ENCODE measurements around the gene ATXN1L. TPM values are rescaled to one million over a fixed set of nuclear protein-coding genes. Genes with fewer than 3 reads are reported as not detected.
"Not testable (repeated sequence)": the region's sequence is repeated elsewhere in the genome, so short reads cannot be mapped to it uniquely, and the experiment has no call there.

Gene ATXN1L
- 10.0 TPM for total RNA-seq

GRCh38 chr16:71845639-71846430 is at the start of gene ATXN1L:
TSS of gene ATXN1L (plus strand) at chr16:71845976. CDS start at chr16:71849741, 3,765 bp downstream.
- ATAC-seq (peak; percentile 97), DNase-seq (ENCODE audit: low spot score) (peak; percentile 93)

- ATAC-seq: no peak
- DNase-seq (ENCODE audit: low spot score): no peak
These were observed 49.2 kb upstream of the ATXN1L start for GRCh38 chr16:71796501-71797097.

GRCh38 chr16:71803305-71803690 is 42.5 kb upstream of the ATXN1L start:
- ATAC-seq (no peak), DNase-seq (ENCODE audit: low spot score) (no peak)

- ATAC-seq: peak; percentile 25
- DNase-seq (ENCODE audit: low spot score): no peak
These were observed 37.7 kb upstream of the ATXN1L start for GRCh38 chr16:71807905-71808592.

- peak; percentile 96 for DNase-seq (ENCODE audit: low spot score)
- ATAC-seq: peak; percentile 92
These were observed 37.0 kb upstream of the ATXN1L start, which contains the start of gene AP1G1 for GRCh38 chr16:71808593-71809459. TSS of gene AP1G1 (minus strand) at chr16:71808834. CDS start at chr16:71789479, 19,355 bp downstream.

GRCh38 chr16:71810155-71810530 is 35.6 kb upstream of the ATXN1L start:
- not testable (repeated sequence) for DNase-seq (ENCODE audit: low spot score); ATAC-seq

GRCh38 chr16:71811261-71811803 is 34.4 kb upstream of the ATXN1L start:
- ATAC-seq: no peak
- DNase-seq (ENCODE audit: low spot score): no peak

- not testable (repeated sequence) for DNase-seq (ENCODE audit: low spot score); ATAC-seq
These were observed 28.6 kb upstream of the ATXN1L start for GRCh38 chr16:71817155-71817500.

- DNase-seq (ENCODE audit: low spot score) (no peak), ATAC-seq (no peak)
These were observed 19.2 kb upstream of the ATXN1L start for GRCh38 chr16:71826533-71827017.

- DNase-seq (ENCODE audit: low spot score): no peak
- no peak for ATAC-seq
These were observed 15.4 kb upstream of the ATXN1L start for GRCh38 chr16:71830359-71830758.

GRCh38 chr16:71831698-71832097 is 14.1 kb upstream of the ATXN1L start:
- not testable (repeated sequence) for DNase-seq (ENCODE audit: low spot score); ATAC-seq

- not testable (repeated sequence) for DNase-seq (ENCODE audit: low spot score); ATAC-seq
These were observed 13.7 kb upstream of the ATXN1L start for GRCh38 chr16:71832112-71832511.

- DNase-seq (ENCODE audit: low spot score): no peak
- ATAC-seq: no peak
These were observed 11.5 kb upstream of the ATXN1L start for GRCh38 chr16:71834291-71834690.

GRCh38 chr16:71837150-71837549 is 8.6 kb upstream of the ATXN1L start:
- ATAC-seq (no peak), DNase-seq (ENCODE audit: low spot score) (no peak)

GRCh38 chr16:71840052-71840451 is 5.7 kb upstream of the ATXN1L start:
- DNase-seq (ENCODE audit: low spot score) (no peak), ATAC-seq (no peak)

- no peak for ATAC-seq
These were observed 2.2 kb upstream of the ATXN1L start for GRCh38 chr16:71843572-71843971.

GRCh38 chr16:71846431-71846830 is 655 bp downstream of the ATXN1L start:
- DNase-seq (ENCODE audit: low spot score): no peak
- ATAC-seq: peak; percentile 8

More at GRCh38 chr16:71843572-71843971, 2.2 kb upstream of the ATXN1L start:
- DNase-seq (ENCODE audit: low spot score): no peak

GRCh38 chr16:71847096-71847495 is 1.3 kb downstream of the ATXN1L start:
- ATAC-seq (no peak), DNase-seq (ENCODE audit: low spot score) (no peak)

- DNase-seq (ENCODE audit: low spot score) (no peak), ATAC-seq (no peak)
These were observed 2.8 kb downstream of the ATXN1L start for GRCh38 chr16:71848622-71849021.

- DNase-seq (ENCODE audit: low spot score) (no peak), ATAC-seq (no peak)
These were observed 6.0 kb downstream of the ATXN1L start for GRCh38 chr16:71851746-71852145.

Data from left lobe of liver (tissue), 2 donors.